Measurements from ENCODE around the gene MECP2. TPM values are rescaled to one million over a fixed set of nuclear protein-coding genes. Genes with fewer than 3 reads are reported as not detected.

The MECP2 gene
- total RNA-seq, 1 donor from 2014 or later: 69.8 TPM

DNA sequence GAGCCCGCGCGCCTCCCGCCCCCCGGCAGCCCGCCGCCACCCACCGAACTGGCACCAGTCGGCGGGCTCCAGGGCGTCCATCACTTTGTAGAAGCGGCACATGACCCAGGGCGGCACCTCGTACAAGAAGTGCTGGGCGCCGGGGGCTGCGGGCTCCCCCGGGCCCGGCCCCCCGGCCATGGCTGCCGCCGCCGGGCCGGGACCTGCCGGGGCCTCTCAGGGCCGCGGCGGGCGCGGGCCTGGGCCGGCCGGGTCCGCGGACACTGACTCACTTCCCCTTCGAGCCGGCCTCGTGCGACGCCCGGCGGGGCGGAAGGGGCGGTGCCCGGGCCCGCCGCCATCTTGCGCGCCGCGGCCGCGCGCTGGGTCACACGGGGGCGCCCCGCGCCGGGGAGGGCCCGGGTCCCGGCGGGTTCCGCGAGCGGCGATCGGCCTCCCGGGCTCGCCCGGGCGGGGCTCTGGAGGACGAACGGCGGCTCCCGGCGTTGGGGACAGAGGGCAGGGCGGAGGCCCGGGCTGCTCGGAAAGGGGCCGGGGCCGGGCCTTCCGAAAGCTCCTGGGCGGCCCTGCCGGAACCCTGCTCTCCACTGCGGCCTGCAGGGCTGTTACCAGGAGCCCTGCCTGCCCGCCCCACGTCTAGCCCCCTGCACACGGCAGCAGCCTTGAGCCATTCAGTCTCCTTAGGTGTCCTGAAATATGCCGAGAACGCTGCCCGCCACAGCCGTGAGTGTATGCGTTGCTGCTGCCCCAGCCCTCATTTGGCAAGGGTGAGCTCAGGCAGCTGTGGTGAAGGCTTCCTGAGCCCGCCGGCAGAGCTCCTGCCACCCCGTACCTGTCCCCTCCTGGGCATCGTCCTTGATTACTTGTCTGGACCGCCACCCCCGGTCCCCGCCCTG, 77.6 kb downstream of the MECP2 start, which contains the start of gene IRAK1:
Gene IRAK1, minus strand, starts transcription at position 270 of the 896 bp plus-strand sequence. Its CDS starts 90 bp downstream, at position 180.
- intact Hi-C loops (cut with micrococcal nuclease): loop anchor here (2.0 to 5.0 kb wide), 3 partner anchors 31 to 77 kb away; partner anchors contain the start of genes MECP2 and TMEM187

- intact Hi-C loops (cut with micrococcal nuclease): loop anchor here (2.0 kb wide), 1 partner anchor 46 kb away; the partner anchor contains the start of gene TMEM187
Measured at GRCh38 chrX:154019061-154019621, 78.4 kb downstream of the MECP2 start.

GRCh38 chrX:154018518-154019060, 78.9 kb downstream of the MECP2 start:
- intact Hi-C loops (cut with micrococcal nuclease): loop anchor here (2.0 kb wide), 1 partner anchor 46 kb away; the partner anchor contains the start of gene TMEM187

GRCh38 chrX:154017766-154018517, 79.6 kb downstream of the MECP2 start:
- intact Hi-C loops (cut with micrococcal nuclease): loop anchor here (2.0 kb wide), 1 partner anchor 45 kb away; the partner anchor contains the start of gene TMEM187

DNA sequence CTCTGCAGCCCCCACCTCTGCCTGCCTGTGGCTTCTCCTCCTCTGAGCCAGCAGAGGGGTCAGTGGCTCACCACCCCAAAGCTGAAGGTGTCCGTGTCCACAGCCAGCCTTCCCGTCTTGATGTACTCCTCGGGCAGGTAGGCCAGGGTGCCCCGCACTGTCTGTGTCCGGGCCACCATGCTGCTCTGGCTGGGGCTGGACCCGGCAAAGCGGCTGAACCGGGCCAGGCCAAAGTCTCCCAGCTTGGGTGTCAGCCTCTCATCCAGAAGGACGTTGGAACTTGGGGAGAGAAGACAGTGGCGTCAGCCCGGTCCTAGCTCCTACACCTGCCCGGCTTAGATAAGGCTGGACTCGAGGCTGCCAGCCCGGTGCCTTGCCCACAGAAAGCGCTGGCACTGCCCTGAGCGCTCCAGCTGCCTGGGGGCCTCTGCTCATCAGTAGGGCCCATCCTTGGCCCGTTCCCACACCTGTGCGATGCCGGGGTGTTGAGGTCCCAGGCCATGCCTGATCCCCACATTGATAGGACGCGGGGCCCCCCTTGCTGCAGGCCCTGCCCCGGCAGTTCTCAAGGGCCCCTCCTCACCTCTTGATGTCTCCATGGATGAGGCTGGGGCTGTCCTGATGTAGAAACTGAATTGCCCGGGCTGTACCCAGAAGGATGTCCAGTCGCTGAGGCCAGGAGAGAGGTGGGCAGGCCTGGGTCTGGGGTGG, 81.0 kb downstream of the MECP2 start:
- intact Hi-C loops (cut with micrococcal nuclease): no loop called here

DNA sequence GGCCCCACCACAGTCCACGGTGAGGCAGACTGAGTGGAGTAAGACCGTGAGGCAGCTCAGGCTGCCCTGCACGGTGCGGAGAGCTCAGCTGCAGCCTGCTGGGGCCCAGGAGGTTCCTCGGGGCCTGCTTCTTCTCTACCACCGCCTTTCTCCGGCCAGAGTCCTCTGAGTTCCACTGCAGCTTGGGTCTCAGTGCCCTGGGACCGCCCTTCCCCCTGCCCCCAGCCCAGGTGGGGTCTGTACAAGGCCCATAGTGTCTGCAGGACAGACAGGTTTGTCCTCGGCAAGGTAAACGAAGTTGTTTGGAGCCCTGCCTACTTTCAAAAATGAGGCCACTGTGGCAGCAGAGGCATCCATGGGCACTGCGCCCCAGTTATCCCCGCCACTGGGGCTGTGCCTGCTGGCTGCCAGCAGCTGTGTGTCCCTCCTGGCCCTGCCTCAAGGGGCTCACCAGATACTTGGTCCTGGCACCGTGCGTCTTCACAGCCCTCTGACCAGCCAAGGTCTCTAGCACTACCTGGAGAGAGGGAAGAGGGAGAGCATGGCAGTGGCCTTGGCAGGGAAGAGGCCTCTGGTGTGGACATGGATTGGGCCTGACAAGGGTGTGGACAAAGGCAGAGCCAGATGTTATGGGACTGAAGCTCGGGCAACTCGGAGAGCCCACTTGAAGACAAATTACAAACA, 81.8 kb downstream of the MECP2 start:
- intact Hi-C loops (cut with micrococcal nuclease): no loop called here

GRCh38 chrX:154014429-154015380, 82.8 kb downstream of the MECP2 start:
- intact Hi-C loops (cut with micrococcal nuclease): no loop called here

- intact Hi-C loops (cut with micrococcal nuclease): loop anchor here (1.0 to 2.0 kb wide), 2 partner anchors 37 to 521 kb away; no protein-coding TSS in a partner anchor
Measured at GRCh38 chrX:154013614-154014360, 83.7 kb downstream of the MECP2 start.

DNA sequence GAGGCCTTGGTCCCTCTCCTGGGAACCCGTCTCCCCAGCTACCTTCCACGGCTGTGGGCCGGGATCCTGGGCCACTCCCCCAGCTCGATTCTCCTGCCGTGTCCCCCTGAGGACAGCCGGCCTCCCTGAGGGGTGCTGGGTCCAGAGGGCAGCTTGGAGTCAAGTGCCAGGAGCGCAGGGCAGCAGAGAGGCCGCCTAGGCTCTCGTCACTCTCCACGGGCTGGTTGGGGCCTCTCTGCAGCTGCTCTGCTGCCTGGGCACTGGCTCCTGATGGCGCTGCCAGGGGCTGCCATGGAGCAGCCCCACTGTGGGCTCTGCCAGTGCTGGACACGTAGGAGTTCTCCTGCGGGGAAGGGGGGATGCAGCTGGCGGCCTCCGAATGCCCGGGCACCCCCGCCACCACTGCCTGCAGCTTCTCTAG, 84.5 kb downstream of the MECP2 start:
- intact Hi-C loops (cut with micrococcal nuclease): loop anchor here (1.0 to 2.0 kb wide), 2 partner anchors 38 to 521 kb away; no protein-coding TSS in a partner anchor

- intact Hi-C loops (cut with micrococcal nuclease): loop anchor here (2.0 kb wide), 1 partner anchor 38 kb away; no protein-coding TSS in a partner anchor
Measured at GRCh38 chrX:154012336-154012991, 85.1 kb downstream of the MECP2 start.

GRCh38 chrX:154011376-154012335, 85.9 kb downstream of the MECP2 start:
- intact Hi-C loops (cut with micrococcal nuclease): loop anchor here (2.0 kb wide), 1 partner anchor 39 kb away; no protein-coding TSS in a partner anchor

GRCh38 chrX:154010330-154011087, 87.0 kb downstream of the MECP2 start:
- intact Hi-C loops (cut with micrococcal nuclease): no loop called here

DNA sequence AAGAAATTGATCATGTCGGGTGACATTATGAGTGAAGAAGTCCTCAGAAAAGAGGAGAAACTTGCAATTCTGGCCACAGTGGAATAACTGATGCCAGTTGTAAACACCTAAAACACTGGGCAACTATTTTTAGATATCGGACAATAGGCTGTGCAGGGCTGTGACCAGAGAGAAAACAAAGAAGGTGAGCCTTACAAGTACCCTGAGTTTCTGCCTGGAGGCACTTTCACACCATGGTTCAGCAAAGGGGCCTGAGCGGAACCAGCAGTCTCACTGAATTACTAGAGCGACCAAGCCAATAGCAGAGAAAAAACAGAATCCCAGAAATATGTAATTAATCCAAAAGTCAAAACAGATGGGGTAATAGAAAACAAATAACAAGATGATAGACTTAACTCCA, 89.0 kb downstream of the MECP2 start:
- intact Hi-C loops (cut with micrococcal nuclease): no loop called here

- intact Hi-C loops (cut with micrococcal nuclease): no loop called here
Measured at GRCh38 chrX:154006947-154007346, 90.6 kb downstream of the MECP2 start.

- intact Hi-C loops (cut with micrococcal nuclease): no loop called here
Measured at GRCh38 chrX:154004315-154004714, 93.2 kb downstream of the MECP2 start.
